GM12878 (cell line): ENCODE data around the gene SETBP1.

Experiments
- CHD2 ChIP-seq: IDR thresholded peaks from 2 replicates; pipeline ENCODE4 v1.6.1; 2011; ENCODE audit warnings: low read depth, low read length, improper control_type of control experiment, borderline replicate concordance
- RAD51 ChIP-seq: fragments of 450-650 bp; IDR thresholded peaks from 2 replicates; pipeline ENCODE4 v1.6.1; 2016; ENCODE audit warnings: moderate library complexity, mild to moderate bottlenecking, inconsistent platforms
- SMAD5 ChIP-seq: IDR thresholded peaks from 2 replicates; pipeline ENCODE4 v1.6.1; 2016; ENCODE audit warnings: antibody characterized with exemption, low read depth
- SUPT20H ChIP-seq: IDR thresholded peaks from 2 replicates; pipeline ENCODE4 v1.6.1; 2011; ENCODE audit warnings: low read depth, mild to moderate bottlenecking, low read length, moderate library complexity, borderline replicate concordance; ENCODE audit not compliant: control insufficient read depth
- TF ChIP-seq, protein P1 (sequence below): IDR thresholded peaks from 2 replicates; pipeline ENCODE4 v1.6.1; 2012; ENCODE audit warnings: low read depth, low read length, improper control_type of control experiment

- no peak for TF ChIP-seq RAD51
- TF ChIP-seq SUPT20H, result no peak
- TF ChIP-seq SMAD5, result no peak
- TF ChIP-seq, protein P1, sequence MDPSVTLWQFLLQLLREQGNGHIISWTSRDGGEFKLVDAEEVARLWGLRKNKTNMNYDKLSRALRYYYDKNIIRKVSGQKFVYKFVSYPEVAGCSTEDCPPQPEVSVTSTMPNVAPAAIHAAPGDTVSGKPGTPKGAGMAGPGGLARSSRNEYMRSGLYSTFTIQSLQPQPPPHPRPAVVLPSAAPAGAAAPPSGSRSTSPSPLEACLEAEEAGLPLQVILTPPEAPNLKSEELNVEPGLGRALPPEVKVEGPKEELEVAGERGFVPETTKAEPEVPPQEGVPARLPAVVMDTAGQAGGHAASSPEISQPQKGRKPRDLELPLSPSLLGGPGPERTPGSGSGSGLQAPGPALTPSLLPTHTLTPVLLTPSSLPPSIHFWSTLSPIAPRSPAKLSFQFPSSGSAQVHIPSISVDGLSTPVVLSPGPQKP, result no peak
- TF ChIP-seq CHD2, result no peak
Observed at GRCh38 chr18:44742718-44743311, 62.1 kb downstream of the SETBP1 start.
